Left forelimb (tissue), 1 donor: ENCODE results near the gene HIGD2A.

ENCODE experiments used
- DNase-seq: peaks from one replicate; pipeline ENCODE4 v3.0.0-alpha.2; 2018; ENCODE audit warnings: low spot score

The HIGD2A gene

GRCh38 chr5:176369934-176370711, 18.4 kb upstream of the HIGD2A start:
- DNase-seq = no peak

DNA sequence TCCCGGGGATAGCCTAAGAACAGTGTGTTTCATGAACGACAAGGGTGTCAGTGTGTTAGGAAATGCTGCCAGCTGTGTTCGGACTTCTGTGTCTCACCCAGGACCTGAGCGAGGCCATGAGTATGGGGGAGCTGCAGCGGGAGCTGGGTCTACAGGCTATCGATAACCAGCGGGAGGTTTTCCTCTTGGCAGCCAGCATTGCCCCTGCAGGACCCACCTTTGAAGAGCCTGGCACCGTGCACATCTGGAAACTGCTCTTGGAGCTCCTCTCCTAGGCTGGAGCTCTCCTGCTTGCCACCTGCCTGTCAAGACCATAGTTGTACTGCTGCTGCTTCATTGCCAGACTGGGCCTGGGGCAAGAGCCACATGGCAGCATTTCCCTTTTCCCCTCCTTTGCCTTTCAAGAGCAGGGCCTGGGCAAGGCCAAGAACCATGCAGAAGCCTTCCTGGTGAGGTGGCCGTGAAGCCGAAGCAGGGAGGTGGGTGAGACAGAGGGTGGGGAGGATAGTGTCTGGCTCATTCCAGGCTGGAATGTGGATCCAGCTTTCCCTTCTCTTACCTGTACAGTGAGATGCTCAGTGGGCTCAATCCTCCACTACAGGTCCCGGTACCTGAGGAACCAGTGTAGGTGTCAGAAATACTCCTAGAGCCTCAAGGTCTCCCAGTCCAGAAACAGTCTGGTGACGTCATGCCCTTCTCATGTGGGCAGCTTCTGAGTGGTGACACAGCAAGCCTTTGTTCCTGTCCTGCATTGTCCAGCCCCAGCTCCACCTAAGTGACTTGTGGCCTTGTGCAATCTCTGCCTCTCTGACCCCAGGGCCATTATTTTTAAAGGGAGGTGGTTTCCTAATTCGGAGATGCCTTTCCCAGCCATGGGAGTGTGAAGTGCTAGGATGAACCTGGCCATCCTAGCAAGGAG, 16.7 kb upstream of the HIGD2A start:
- no peak for DNase-seq

DNA sequence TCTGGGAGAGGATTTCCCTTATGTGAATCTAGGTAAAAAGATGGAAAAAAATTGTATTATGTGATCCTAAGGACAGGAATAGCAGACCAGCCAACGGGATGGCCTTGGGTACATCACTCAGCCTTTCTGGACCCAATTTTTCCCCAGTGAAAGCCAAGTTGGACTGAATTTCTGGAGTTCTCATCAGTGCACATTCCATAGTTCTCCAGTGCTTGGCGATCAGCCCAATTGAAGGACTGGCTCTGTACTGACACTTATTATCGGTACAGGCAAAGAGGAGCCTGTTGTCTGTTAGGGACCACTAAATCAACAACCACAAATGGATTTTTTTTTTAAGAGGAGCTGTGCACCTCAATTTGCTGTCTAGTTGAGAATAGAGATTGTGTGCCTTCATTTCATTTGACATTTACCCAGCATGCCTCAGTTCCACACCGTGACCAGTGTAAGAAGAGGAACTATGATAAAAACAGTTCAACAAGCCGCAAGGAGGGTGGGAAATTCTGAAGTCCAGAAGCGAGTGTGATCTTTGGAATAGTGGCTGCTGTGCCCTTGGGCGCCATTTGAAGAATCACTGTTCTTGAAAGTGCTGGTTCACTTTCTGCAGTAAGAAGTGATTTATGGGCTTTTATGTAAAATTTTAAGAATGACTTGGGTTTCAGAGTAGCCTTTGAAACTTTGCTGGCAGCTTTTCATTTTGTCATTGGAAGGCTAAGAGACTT, 15.3 kb upstream of the HIGD2A start:
- DNase-seq = no peak

GRCh38 chr5:176379881-176380280, 8.7 kb upstream of the HIGD2A start:
- DNase-seq = no peak

- no peak for DNase-seq
Observed at GRCh38 chr5:176381423-176381822, 7.1 kb upstream of the HIGD2A start.

DNA sequence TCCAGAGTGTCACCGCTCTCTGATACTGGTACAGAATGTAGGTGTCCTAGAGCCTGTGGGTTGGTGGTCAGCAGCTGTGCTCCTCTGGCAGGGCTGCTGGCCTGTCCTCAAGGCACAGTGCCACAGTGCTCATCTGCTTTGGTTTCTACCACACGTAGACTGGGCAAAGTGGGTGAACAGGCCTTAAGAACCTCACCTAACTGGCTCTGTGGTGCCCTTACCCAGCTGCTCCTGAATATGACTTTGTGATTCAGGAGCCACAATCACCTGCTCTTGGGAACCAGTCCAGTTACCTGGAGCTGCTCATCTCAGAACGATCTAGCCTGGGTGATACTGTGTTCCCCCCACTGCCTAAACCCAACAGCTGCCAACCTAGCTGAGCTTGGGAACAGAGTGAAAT, 6.6 kb upstream of the HIGD2A start:
- no peak for DNase-seq

GRCh38 chr5:176382721-176383120, 5.8 kb upstream of the HIGD2A start:
- no peak for DNase-seq

DNA sequence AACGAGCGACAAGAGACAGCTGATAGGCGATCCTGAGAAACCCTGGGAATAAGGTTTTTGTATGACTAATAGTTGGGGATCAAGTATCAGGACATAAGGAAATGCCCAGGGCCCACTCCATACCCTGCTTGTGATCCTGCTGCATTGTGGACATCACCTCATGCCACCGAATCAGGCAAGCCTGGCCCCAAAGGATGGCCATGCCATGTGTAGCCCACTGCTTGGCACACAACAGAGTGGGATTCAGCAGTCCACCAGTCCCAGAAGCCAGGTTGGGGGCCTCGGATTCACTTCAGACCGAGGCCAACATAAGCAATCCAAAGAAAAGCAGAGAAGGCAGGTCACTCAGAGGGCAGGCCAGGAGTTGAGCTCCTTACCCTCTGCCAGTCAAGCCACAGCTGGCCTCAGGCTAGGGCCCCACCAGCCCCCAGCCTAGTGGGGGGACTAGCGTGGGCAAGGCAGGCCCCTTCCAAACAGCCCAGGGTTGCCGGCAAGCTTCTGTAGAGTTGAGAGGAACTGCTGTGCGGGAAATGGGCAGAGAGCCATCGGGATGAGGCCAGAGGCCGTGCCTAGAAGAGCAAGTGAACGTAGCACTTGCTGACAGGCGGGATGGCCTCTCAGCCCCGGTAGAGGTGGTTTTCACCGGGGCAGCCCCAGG, 5.2 kb upstream of the HIGD2A start:
- no peak for DNase-seq

GRCh38 chr5:176383961-176384360, 4.6 kb upstream of the HIGD2A start:
- no peak for DNase-seq

DNA sequence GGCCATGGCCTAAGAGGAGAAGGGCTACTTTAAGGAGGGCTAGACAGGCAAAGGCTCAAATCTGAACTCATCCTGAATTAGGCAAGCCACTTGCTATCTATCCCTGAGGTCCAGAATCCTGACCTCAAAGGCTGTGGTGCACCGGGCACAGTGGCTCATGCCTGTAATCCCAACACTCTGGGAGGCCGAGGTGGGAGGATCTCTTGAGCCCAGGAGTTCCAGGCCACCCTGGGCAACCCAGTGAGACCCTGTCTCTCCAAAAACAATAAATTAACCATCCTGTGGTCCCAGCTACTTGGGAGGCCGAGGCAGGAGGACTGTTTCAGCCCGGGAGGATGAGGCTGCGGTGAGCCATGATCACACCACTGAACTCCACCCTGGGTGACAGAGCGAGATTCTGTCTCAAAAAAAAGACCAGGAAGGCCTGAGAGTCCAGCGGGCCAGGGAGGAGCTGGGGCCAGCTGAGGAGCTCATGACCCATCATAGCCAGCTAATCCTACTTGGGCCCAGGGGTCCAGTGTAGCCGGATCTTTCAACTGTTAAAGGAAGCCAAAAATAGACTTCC, 4.1 kb upstream of the HIGD2A start:
- no peak for DNase-seq

GRCh38 chr5:176384991-176385390, 3.6 kb upstream of the HIGD2A start:
- no peak for DNase-seq

- DNase-seq = no peak
Observed at GRCh38 chr5:176386491-176386890, 2.1 kb upstream of the HIGD2A start.

GRCh38 chr5:176387384-176387925, 1.1 kb upstream of the HIGD2A start:
- no peak for DNase-seq

DNA sequence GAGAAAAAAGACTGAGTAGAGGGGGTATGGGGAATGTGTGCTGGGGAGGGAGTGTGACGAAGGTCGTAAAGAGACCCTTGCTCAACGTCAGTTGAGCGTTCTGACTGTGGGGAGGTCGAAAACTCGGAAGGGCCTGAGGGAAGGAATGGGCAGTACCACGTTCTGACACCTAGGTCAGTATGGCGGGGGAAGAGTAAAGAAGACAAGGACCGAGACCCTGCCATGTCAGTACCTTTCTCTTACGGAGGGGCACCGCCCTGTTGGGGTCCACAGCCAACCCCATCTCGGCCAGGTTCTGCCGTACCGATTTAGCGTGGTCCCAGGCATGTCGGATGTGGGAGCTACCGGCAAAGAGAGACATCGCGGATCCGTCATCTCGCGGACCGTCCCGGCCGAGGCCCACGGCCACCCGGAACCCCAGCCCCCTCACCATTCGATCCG, 528 bp upstream of the HIGD2A start:
- DNase-seq = no peak

DNA sequence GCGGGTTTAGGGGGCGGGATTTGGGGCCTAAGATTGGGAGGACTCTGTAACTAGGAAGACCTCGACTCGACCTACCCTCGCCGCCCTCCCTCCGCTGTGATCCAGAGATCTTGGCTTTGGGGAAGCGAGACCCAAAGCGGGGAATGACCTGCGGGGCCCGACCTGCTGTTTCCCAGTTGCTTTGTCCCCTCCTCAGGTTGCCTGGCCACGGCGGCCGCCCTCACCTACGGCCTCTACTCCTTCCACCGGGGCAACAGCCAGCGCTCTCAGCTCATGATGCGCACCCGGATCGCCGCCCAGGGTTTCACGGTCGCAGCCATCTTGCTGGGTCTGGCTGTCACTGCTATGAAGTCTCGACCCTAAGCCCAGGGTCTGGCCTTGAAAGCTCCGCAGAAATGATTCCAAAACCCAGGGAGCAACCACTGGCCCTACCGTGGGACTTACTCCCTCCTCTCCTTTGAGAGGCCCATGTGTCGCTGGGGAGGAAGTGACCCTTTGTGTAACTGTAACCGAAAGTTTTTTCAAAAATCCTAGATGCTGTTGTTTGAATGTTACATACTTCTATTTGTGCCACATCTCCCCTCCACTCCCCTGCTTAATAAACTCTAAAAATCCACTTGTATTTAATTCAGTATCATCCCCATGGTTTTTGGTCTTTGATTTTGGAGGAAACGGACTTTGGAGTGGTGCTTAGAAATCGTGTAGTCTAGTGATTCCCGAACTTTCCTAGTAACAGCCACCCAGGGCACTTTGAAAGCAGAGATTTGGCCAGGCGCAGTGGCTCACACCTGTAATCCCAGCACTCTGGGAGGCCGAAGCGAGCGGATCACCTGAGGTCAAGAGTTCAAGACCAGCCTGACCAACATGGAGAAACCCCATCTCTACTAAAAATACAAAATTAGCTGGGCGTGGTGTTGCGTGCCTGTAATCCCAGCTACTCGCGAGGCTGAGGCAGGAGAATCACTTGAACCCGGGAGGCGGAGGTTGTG, 878 bp downstream of the HIGD2A start:
- no peak for DNase-seq

DNA sequence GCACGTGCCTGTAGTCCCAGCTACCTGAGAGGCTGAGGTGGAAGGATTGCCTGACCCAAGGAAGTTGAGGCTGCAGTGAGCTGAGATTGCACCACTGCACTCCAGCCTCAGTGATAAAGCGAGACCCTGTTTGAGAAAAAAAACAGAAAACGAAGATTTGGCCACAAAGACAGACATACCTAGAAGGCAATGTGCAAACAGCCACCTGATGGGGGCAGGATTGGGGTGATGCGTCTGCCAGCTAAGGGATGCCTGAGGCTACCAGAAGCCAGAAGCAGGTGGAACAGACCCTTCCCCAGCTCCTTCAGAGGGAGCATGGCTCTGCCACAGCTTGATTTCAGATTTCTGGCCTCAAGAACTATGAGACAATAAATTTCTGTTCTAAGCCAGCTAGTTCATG, 2.9 kb downstream of the HIGD2A start:
- DNase-seq = no peak

- no peak for DNase-seq
Observed at GRCh38 chr5:176391999-176392398, 3.4 kb downstream of the HIGD2A start.

GRCh38 chr5:176392526-176392925, 4.0 kb downstream of the HIGD2A start:
- no peak for DNase-seq

GRCh38 chr5:176394096-176394495, 5.5 kb downstream of the HIGD2A start:
- no peak for DNase-seq
